Kidney epithelial cell (primary cell): ENCODE data around the gene CNTNAP3B. TPM values are rescaled to one million over a fixed set of nuclear protein-coding genes. Genes with fewer than 3 reads are reported as not detected.
"Not testable (repeated sequence)": the region's sequence is repeated elsewhere in the genome, so short reads cannot be mapped to it uniquely, and the experiment has no call there.

ENCODE experiments used
- DNase-seq: peaks from one replicate; pipeline ENCODE4 v3.0.0-alpha.2; 2010; ENCODE audit warnings: low read depth
- H3K27me3 ChIP-seq: 2 replicates; pipeline ENCODE4 v1.6.0; 2011; ENCODE audit warnings: low read length; ENCODE audit not compliant: control insufficient read depth, insufficient read depth
- H3K36me3 ChIP-seq: 2 replicates; pipeline ENCODE4 v1.5.1; 2011; ENCODE audit warnings: low read length; ENCODE audit not compliant: control insufficient read depth, insufficient read depth
- H3K4me3 ChIP-seq: 2 replicates; pipeline ENCODE4 v1.5.1; 2011; ENCODE audit warnings: low read depth, mild to moderate bottlenecking, control low read depth, low read length
- total RNA-seq: library from RNA; depleted of rRNA; stranded (reverse); fragments of >200 nt; gene quantifications from 2 replicates; pipeline ENCODE4 v1.2.3, GENCODE V29; 2015
- TF ChIP-seq, protein P1 (sequence below): IDR thresholded peaks from 2 replicates; pipeline ENCODE4 v1.5.1; 2011; ENCODE audit warnings: mild to moderate bottlenecking, moderate library complexity, low read length, control low read depth, inconsistent platforms; ENCODE audit not compliant: insufficient read depth, poor library complexity, severe bottlenecking

CNTNAP3B gene
- total RNA-seq = 4.9 and 6.3 TPM in 2 replicates

DNA sequence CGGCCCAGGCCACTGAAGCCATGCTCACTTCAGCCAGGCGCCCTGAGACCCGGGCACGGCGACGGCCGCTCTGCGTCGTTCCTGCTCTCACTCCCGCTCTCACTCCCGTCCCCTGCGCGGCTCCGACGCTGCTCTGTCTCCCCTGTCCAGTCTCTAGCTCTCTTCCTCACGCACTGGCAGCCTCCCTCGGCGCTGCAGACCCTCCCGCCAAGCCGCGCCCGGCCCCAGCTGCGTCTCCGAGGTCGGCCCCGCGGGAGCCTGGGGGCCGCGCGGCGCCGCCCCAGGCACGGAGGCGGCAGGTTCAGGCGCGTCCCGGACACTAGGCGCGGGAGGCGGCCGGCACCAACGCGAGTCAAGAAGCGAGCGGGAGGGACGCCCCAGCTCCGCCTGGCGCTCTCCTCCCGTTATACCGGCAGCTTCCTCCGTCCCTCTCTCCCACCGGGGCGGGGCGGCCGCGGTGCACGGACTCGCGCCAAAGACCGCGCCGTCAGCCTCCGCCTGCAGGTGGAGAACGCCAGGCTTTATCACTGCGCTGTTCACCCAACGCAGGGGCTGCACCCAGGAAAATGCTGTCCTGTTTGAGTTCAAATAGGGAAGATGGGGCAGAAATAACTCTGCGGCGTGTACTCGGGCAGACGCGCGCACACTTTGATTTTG, at the start of gene CNTNAP3B:
CNTNAP3B (minus strand) TSS at position 354 of the 657 bp plus-strand sequence; CDS start at position 22, 332 bp downstream.
- not testable (repeated sequence) for DNase-seq, H3K27me3 ChIP-seq, H3K36me3 ChIP-seq
- H3K4me3 ChIP-seq = peak within 1 kb of the TSS; percentile 40

- DNase-seq, H3K4me3 ChIP-seq, H3K36me3 ChIP-seq, H3K27me3 ChIP-seq: not testable (repeated sequence)
- TF ChIP-seq, protein P1, sequence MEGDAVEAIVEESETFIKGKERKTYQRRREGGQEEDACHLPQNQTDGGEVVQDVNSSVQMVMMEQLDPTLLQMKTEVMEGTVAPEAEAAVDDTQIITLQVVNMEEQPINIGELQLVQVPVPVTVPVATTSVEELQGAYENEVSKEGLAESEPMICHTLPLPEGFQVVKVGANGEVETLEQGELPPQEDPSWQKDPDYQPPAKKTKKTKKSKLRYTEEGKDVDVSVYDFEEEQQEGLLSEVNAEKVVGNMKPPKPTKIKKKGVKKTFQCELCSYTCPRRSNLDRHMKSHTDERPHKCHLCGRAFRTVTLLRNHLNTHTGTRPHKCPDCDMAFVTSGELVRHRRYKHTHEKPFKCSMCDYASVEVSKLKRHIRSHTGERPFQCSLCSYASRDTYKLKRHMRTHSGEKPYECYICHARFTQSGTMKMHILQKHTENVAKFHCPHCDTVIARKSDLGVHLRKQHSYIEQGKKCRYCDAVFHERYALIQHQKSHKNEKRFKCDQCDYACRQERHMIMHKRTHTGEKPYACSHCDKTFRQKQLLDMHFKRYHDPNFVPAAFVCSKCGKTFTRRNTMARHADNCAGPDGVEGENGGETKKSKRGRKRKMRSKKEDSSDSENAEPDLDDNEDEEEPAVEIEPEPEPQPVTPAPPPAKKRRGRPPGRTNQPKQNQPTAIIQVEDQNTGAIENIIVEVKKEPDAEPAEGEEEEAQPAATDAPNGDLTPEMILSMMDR = peak; percentile 28
Observed at GRCh38 chr9:42160299-42160698, 31.1 kb upstream of the CNTNAP3B start.

- not testable (repeated sequence) for H3K36me3 ChIP-seq, H3K27me3 ChIP-seq, DNase-seq
- H3K4me3 ChIP-seq = peak overlapping the region; percentile 40
Observed at GRCh38 chr9:42127056-42127841, 2.0 kb downstream of the CNTNAP3B start.

DNA sequence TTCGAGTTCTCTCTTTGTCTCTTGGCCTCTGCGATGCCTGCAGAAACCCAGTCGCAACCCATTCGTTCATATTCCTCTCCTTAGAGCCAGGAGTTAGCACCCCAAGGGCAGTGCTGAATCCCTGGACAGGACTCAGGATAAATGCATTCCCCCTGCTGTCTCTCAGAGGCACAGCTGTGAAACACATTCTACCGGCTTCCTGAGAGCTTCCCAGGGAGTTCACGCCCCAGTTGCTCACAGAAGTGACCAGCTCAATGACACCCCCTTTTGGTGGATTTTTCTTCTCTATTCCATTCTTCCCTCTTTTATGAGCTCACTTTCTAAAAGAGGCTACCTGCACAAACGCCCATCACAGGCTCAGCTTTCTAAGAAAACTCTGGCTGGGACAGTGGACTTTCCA, 8.2 kb downstream of the CNTNAP3B start:
- not testable (repeated sequence) for H3K27me3 ChIP-seq, DNase-seq, H3K4me3 ChIP-seq, H3K36me3 ChIP-seq

DNA sequence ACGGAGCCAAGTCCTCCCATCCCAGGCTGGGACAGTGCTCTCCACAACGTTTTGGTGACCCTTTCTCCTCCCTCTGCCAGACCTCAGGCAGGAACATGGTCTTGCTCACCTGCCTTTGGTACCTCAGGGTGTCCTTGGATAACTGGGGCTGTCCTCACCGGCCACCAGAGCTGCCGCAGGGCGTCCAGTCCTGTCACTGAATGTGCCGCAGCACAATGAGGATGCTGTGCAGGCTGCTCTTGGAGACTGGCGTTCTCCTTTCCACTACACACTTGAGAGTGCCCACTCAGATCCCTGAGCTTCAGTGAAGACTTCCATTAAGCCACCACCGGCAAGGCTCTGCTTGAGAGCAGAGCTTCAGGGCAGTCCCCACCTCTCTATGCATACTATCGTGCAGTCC, 33.3 kb downstream of the CNTNAP3B start:
- not testable (repeated sequence) for H3K36me3 ChIP-seq, DNase-seq, H3K4me3 ChIP-seq, H3K27me3 ChIP-seq

DNA sequence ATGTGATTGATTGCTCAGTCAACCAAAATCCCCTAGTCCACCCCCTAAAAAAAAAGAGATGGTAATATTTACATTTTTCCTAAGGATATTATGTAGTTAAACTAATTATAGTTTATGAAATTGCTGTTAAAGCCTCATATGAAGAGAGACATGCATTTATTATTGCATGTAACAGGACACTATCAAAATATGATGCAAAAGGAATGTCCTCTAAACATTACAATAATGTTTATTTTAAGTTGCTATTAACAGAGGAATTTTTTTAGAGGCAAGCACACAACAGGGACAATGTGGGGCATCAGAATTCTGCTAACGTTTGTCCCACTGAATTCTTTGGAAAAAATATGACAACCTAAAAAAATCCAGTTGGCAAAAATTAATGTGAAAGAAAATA, 44.7 kb downstream of the CNTNAP3B start:
- not testable (repeated sequence) for H3K27me3 ChIP-seq, DNase-seq, H3K4me3 ChIP-seq, H3K36me3 ChIP-seq

DNA sequence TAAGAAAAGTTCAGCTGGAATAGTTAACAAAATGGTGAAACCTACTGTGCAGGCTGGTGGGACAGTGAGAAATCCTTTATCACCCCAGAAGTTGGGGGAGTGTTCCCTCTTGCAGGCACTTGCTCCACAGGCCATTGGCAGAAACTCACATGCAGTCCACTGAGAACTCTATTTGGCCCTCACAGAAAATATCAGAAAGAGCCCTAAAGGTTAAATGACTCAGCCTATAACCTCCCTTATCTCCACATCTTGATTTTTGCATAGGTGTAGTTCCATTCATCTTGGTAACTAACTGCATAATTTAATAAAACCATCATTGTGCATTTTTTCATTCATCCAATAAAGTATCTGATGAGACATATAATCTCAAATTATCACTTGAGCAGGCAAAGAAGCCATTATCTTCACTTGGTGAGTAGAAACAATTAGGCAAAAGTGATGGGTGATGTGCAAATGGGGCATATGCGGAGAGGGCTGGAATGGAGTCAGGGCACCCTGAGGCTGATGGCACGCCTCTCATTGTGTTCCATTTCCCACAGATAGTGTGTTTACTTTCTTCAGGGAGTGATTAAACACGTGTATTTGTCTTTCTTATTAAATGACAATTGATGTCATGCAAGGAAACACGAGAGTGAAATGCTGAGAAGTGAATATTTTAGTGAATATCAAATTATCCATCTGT, 45.2 kb downstream of the CNTNAP3B start:
- not testable (repeated sequence) for H3K4me3 ChIP-seq, DNase-seq, H3K36me3 ChIP-seq, H3K27me3 ChIP-seq

DNA sequence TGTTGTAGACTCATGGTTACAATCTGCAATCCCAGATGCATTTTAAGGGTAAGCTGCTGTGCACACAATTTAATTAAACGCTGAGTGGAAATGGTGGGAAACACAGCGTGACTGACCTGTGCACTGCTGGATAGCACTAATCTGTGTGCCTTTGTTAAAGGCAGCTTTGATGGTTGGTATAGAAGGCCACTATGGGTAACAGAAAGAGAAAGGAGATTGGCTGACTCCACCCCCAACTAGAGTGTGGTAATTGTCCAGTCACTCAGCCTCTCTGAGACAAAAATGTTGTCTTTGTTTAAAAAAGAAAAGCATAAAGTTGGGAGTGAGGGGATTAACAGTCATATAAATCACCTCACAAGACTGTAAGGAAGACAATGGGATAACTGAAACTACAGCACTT, 48.9 kb downstream of the CNTNAP3B start:
- not testable (repeated sequence) for DNase-seq, H3K27me3 ChIP-seq, H3K36me3 ChIP-seq, H3K4me3 ChIP-seq

DNA sequence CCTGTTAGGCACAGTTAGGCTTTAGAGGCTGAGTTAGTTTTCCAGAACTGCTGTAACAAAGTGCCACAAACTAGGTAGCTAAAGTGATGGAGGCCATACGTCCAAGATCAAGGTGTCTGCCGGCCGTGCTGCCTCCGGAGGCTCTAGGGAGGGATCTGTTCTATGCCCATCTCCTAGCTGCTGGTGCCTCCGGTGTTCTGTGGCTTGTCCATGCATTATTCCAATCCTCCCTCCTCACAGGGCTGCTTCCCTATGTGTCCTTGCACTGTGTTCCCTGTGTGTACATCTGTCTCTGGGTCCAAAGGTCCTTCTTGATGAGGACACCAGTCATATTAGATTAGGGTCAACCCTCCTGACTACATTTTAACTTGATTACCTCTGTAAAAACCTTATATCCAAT, 54.4 kb downstream of the CNTNAP3B start:
- not testable (repeated sequence) for H3K27me3 ChIP-seq, H3K4me3 ChIP-seq, DNase-seq, H3K36me3 ChIP-seq

- DNase-seq, H3K27me3 ChIP-seq, H3K36me3 ChIP-seq, H3K4me3 ChIP-seq: not testable (repeated sequence)
Observed at GRCh38 chr9:42071026-42071425, 58.2 kb downstream of the CNTNAP3B start.

DNA sequence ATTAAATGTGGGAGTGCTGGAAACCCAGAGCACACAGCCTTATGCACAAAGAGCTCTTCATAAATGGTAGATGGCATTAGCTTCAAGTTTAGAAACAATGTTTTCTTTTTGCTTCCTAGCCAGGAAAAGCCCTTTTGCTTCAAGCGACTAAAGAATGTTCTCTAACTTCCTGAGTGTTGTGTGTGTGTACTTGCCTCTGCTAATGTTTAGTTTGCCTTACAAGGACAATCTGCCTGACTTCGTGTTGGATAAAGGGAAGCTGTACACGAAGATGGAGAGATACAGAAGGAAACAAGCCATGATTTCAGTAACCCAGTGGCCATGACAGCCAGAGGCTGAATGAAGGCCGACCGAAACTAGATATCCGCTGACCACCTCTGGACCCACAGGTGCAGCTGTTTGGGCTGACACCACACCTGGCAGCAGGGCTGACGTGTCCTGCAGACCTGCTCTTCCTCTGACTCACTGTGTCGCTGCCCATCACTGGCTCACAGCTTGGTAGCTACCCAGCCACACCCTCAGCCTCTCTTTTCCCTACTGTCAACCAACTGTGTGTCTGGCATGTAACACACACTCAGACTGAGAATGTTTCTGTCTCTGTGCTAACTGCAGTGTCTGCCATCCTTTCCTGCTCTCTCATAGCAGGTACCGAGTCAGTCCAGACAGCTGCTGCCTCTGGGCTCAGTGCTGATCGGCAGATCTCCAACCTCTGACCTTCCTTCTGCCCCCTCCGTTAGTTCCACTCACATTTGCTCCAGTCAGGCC, 59.0 kb downstream of the CNTNAP3B start:
- DNase-seq = not testable (repeated sequence)

DNA sequence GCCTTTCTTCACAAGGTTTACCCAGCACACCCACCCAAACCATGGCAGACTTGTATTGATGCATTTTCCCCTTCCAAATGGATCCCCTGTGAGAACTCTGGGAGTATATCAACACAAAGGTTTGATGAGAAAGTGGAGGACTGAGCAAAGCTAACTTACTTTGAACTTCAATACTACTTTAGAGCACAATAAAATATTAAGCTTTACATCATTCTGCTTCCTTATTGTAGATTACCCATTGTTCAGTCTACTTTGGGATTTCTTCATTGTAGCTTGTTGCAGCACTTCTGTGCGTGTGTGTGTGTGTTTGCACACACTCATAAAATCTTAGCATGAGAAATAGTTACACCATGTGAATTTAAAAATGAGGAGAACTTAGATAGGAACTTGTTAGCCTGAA, 75.4 kb downstream of the CNTNAP3B start:
- not testable (repeated sequence) for H3K4me3 ChIP-seq, DNase-seq, H3K27me3 ChIP-seq, H3K36me3 ChIP-seq

More for the DNA sequence above, 59.0 kb downstream of the CNTNAP3B start:
- H3K27me3 ChIP-seq, H3K36me3 ChIP-seq, H3K4me3 ChIP-seq: not testable (repeated sequence)

DNA sequence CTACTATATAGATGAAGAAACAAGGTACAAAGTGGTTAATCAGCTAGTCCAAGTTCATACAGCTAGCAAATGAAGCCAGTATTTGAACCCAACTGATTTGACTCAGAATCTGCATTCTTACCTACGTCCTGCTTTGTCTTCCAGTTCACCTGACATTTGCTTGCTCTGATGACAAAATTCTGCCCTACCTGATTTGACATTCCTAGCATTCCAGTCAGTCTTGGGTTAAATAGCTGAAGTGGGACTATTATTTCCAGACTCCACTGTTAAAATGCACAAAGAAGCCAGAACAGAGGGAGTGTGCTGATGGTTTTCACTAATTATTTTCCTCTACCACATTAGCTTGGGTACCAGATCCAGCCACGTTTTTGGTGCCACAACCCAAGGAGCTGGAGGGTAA, 78.5 kb downstream of the CNTNAP3B start:
- not testable (repeated sequence) for H3K4me3 ChIP-seq, H3K27me3 ChIP-seq, H3K36me3 ChIP-seq, DNase-seq
